ENCODE data around the gene NPHP3. TPM values are rescaled to one million over a fixed set of nuclear protein-coding genes. Genes with fewer than 3 reads are reported as not detected.

The NPHP3 gene
- total and polyA plus RNA-seq, 2 of the 4 experiments (the other 2 are of a cell fraction), result 19.9 to 21.3 TPM

GRCh38 chr3:132659365-132660051 is 62.7 kb downstream of the NPHP3 start, which contains the start of gene ACAD11:
ACAD11 (minus strand) TSS chr3:132659809; CDS start chr3:132659751, 58 bp downstream.
- Histone ChIP-seq H3K4me2 (ENCODE audit: low read depth, low read length) (peak within 1 kb of the TSS; percentile 88), H2AFZ (replicated peaks; ENCODE audit: low read length, poor library complexity) (peak within 1 kb of the TSS; percentile 97), H3K27ac (ENCODE audit: insufficient read depth, low read length) (peak within 1 kb of the TSS; percentile 92), H2BK20ac (ENCODE audit: low read depth, low read length) (0 out of 2 replicates have a peak within 1 kb of the TSS, but pooled peaks have one; percentile 35), H2AK9ac (replicated peaks; ENCODE audit: low read depth, low read length, poor library complexity) (peak within 1 kb of the TSS; percentile 48), H4K20me1 (ENCODE audit: insufficient read depth, low read length) (no peaks in the 10 kb centered on the region), H3K4ac (ENCODE audit: low read depth, low read length) (peak within 1 kb of the TSS; percentile 82), H3K56ac (ENCODE audit: extremely low read depth, insufficient read depth, low read length) (peak within 1 kb of the TSS; percentile 94), H3K79me1 (ENCODE audit: low read depth in 1 of 2, low read length in 2 of 2) (peaks cover 6 to 42% of the 10 kb centered on the region in 2 experiments; a peak in 3 of 4 replicates), H4K5ac (ENCODE audit: low read depth, low read length) (peak within 1 kb of the TSS; percentile 80), H3K9me1 (ENCODE audit: insufficient read depth, low read length) (0 out of 2 replicates have a peak, but pooled peaks cover 4% of the 10 kb centered on the region), H3K4me1 (ENCODE audit: control insufficient read depth, insufficient read depth, low read length) (peaks cover under 1% of the 10 kb centered on the region; the same call in 1 of the 2 replicates), H3K9ac (ENCODE audit: low read depth, low read length) (peak within 1 kb of the TSS; percentile 86), H3K9me3 (ENCODE audit: control insufficient read depth, insufficient read depth, low read length) (no peaks in the 10 kb centered on the region), H2BK5ac (ENCODE audit: low read depth, low read length, poor library complexity, severe bottlenecking) (peak within 1 kb of the TSS; percentile 91), H3K14ac (replicated peaks; ENCODE audit: low read depth, low read length) (peak within 1 kb of the TSS; percentile 70), H3K36me3 (ENCODE audit: control insufficient read depth, insufficient read depth, low read length) (no peaks in the 10 kb centered on the region), H2BK120ac (ENCODE audit: low read depth, low read length) (peak within 1 kb of the TSS; percentile 76), H3K23ac (ENCODE audit: low read depth, low read length) (peak within 1 kb of the TSS; percentile 57), H2AK5ac (ENCODE audit: low read depth, low read length) (peak within 1 kb of the TSS; percentile 73), H2BK15ac (ENCODE audit: low read depth, low read length) (peak within 1 kb of the TSS; percentile 22; the same call in 2 of the 3 replicates), H4K91ac (ENCODE audit: insufficient read depth, low read depth, low read length) (peak within 1 kb of the TSS; percentile 73), H4K8ac (ENCODE audit: low read depth in 2 of 2, low read length in 2 of 2) (peak within 1 kb of the TSS; percentile 81 to 92), H3K18ac (ENCODE audit: low read depth, low read length) (peak within 1 kb of the TSS; percentile 47), H3K27me3 (ENCODE audit: control insufficient read depth, insufficient read depth, low read length) (no peaks in the 10 kb centered on the region), H3K4me3 (ENCODE audit: insufficient read depth, low read depth, low read length) (peak within 1 kb of the TSS; percentile 84)
- ATAC-seq (ENCODE audit: low read depth), result peak; percentile 80
- WGBS, 2 experiments (ENCODE audit: extremely low coverage in 2 of 2, insufficient read length in 1 of 2), result 2% methylated on average over 18 of the region's 34 CpGs; no CpG with 5 or more reads in 1 of the 2 experiments
- dilution Hi-C loops (cut with HindIII; ENCODE audit: low sequenced_read_pairs, unreplicated experiment) (no loop called here), in situ Hi-C loops (cut with MboI; ENCODE audit: low sequenced_read_pairs) (no loop called here), intact Hi-C loops (cut with micrococcal nuclease) (loop anchor here (5.0 kb wide), 1 partner anchor 122 kb away; no protein-coding TSS in a partner anchor)
- ChIA-PET CTCF (interaction anchor here (0.5 to 1.2 kb wide), 3 partner anchors 8 to 34 kb away, joined by 3 to 9 read pairs (median 3); no protein-coding TSS in a partner anchor), POLR2A (ENCODE audit: unreplicated experiment) (no interaction called here)
- BruUV-seq (replicated peaks), result TSS peak; percentile 77
- DNase-seq, result peak; percentile 68
- no peak for TF ChIP-seq MAFK (IDR thresholded peaks at IDR 0.05; ENCODE audit: low read depth, low read length)
- no peak for TF ChIP-seq NFE2L2 (IDR thresholded peaks at IDR 0.05; ENCODE audit: low read depth, low read length)
- TF ChIP-seq MXI1 (IDR thresholded peaks at IDR 0.05; ENCODE audit: borderline replicate concordance, low read depth, low read length), result peak; percentile 73; the same call in 1 of the 2 replicates
- TF ChIP-seq CEBPB (IDR thresholded peaks at IDR 0.05; ENCODE audit: low read depth, low read length), result no peak
- TF ChIP-seq CHD1 (IDR thresholded peaks at IDR 0.05; ENCODE audit: low read depth, low read length), result no peak
- TF ChIP-seq ELK1 (IDR thresholded peaks at IDR 0.05; ENCODE audit: borderline replicate concordance, low read depth, low read length), result no peak
- TF ChIP-seq RAD21 (IDR thresholded peaks at IDR 0.05; ENCODE audit: low read length), result peak; percentile 39
- TF ChIP-seq FOS (IDR thresholded peaks at IDR 0.05; ENCODE audit: low read depth, low read length), result no peak
- TF ChIP-seq POLR2A (IDR thresholded peaks at IDR 0.05; ENCODE audit: low read depth, low read length), result no peak
- TF ChIP-seq MAZ (IDR thresholded peaks at IDR 0.05; ENCODE audit: borderline replicate concordance, low read depth, low read length), result peak; percentile 26; the same call in 1 of the 2 replicates
- TF ChIP-seq RFX5 (IDR thresholded peaks at IDR 0.05; ENCODE audit: low read depth, low read length), result 0 out of 2 replicates have a peak, but pooled peaks have one; percentile 38
- peak; percentile 58 for TF ChIP-seq CTCF (conservative IDR thresholded peaks at IDR 0.05; ENCODE audit: low read depth, low read length)
- no peak for TF ChIP-seq SMC3 (IDR thresholded peaks at IDR 0.05; ENCODE audit: low read depth, low read length)
- TF ChIP-seq USF2 (IDR thresholded peaks at IDR 0.05; ENCODE audit: low read depth, low read length), result no peak
